DOHH2 (cell line): ENCODE measurements around the gene AFF1.

Source experiments
- H3F3A ChIP-seq: fragments of 200-600 bp; sonication (generic), shearing (Covaris generic); 2 replicates; pipeline ENCODE4 v1.6.0; 2016; ENCODE audit warnings: antibody characterized with exemption, mild to moderate bottlenecking; ENCODE audit not compliant: control insufficient read depth, insufficient read depth
- H3K27ac ChIP-seq: fragments of 200-600 bp; sonication (generic); 2 replicates; pipeline ENCODE4 v1.5.1; 2014; ENCODE audit warnings: low read depth, mild to moderate bottlenecking, low read length, moderate library complexity
- H3K27me3 ChIP-seq: fragments of 200-600 bp; sonication (generic); 2 replicates; pipeline ENCODE4 v1.6.1; 2014; ENCODE audit warnings: mild to moderate bottlenecking, low read length, mixed read lengths; ENCODE audit not compliant: control insufficient read depth
- H3K36me3 ChIP-seq: fragments of 200-600 bp; sonication (generic); 2 replicates; pipeline ENCODE4 v1.6.1; 2014; ENCODE audit warnings: mild to moderate bottlenecking, low read length, moderate library complexity, mixed read lengths; ENCODE audit not compliant: control insufficient read depth
- H3K4me1 ChIP-seq: fragments of 200-600 bp; sonication (generic); 2 replicates; pipeline ENCODE4 v1.6.1; 2014; ENCODE audit warnings: mild to moderate bottlenecking, low read length, mixed read lengths; ENCODE audit not compliant: control insufficient read depth
- H3K4me2 ChIP-seq: fragments of 200-600 bp; sonication (generic); 2 replicates; pipeline ENCODE4 v1.6.0; 2014; ENCODE audit warnings: mild to moderate bottlenecking, low read length, moderate library complexity
- H3K4me3 ChIP-seq: fragments of 200-600 bp; sonication (generic); 2 replicates; pipeline ENCODE4 v1.5.1; 2014; ENCODE audit warnings: mild to moderate bottlenecking, low read length, mixed read lengths
- H3K79me2 ChIP-seq: fragments of 200-600 bp; sonication (generic); 2 replicates; pipeline ENCODE4 v1.6.1; 2014; ENCODE audit warnings: mild to moderate bottlenecking, low read length, mixed read lengths; ENCODE audit not compliant: control insufficient read depth
- H3K9me2 ChIP-seq: fragments of 200-600 bp; sonication (generic); replicated peaks from 2 replicates; pipeline ENCODE4 v1.6.1; 2014; ENCODE audit warnings: mild to moderate bottlenecking, low read length, mixed read lengths; ENCODE audit not compliant: control insufficient read depth
- H3K9me3 ChIP-seq: fragments of 200-600 bp; sonication (generic); 2 replicates; pipeline ENCODE4 v1.6.1; 2014; ENCODE audit warnings: antibody characterized with exemption, low read length, mixed read lengths; ENCODE audit not compliant: control insufficient read depth, insufficient read depth
- H4K20me1 ChIP-seq: fragments of 200-600 bp; sonication (generic); 2 replicates; pipeline ENCODE4 v1.6.0; 2014; ENCODE audit warnings: low read depth, mild to moderate bottlenecking, antibody characterized with exemption, low read length, moderate library complexity; ENCODE audit not compliant: control insufficient read depth, insufficient read depth
- CTCF ChIP-seq: fragments of 200-600 bp; sonication (generic); IDR thresholded peaks from one replicate; pipeline ENCODE4 v1.5.1; 2014; ENCODE audit warnings: antibody characterized with exemption, mild to moderate bottlenecking, low read depth, low read length; ENCODE audit not compliant: poor library complexity, severe bottlenecking
- EZH2phosphoT487 ChIP-seq: fragments of 200-600 bp; sonication (generic); IDR thresholded peaks from 2 replicates; pipeline ENCODE4 v1.6.1; 2017; ENCODE audit warnings: borderline replicate concordance, mild to moderate bottlenecking, antibody characterized with exemption, low read length, moderate library complexity, mixed read lengths

The AFF1 gene

GRCh38 chr4:87130985-87131703, 196.3 kb downstream of the AFF1 start:
- Histone ChIP-seq H3K4me2 (no peak overlapping the region), H3K36me3 (peaks cover 25% of the 10 kb centered on the region), H3F3A (no peaks in the 10 kb centered on the region), H3K9me2 (no peaks in the 10 kb centered on the region), H3K4me3 (no peak overlapping the region), H3K79me2 (no peaks in the 10 kb centered on the region), H3K27me3 (no peaks in the 10 kb centered on the region), H3K9me3 (no peaks in the 10 kb centered on the region), H4K20me1 (no peaks in the 10 kb centered on the region), H3K4me1 (0 out of 2 replicates have a peak, but pooled peaks cover 3% of the 10 kb centered on the region), H3K27ac (no peak overlapping the region)
- TF ChIP-seq CTCF: no peak
- no peak for TF ChIP-seq EZH2phosphoT487

- Histone ChIP-seq H4K20me1 (no peaks in the 10 kb centered on the region), H3K27ac (no peak overlapping the region), H3K79me2 (no peaks in the 10 kb centered on the region), H3F3A (no peaks in the 10 kb centered on the region), H3K9me2 (no peaks in the 10 kb centered on the region), H3K4me1 (0 out of 2 replicates have a peak, but pooled peaks cover 3% of the 10 kb centered on the region), H3K9me3 (no peaks in the 10 kb centered on the region), H3K36me3 (peaks cover 25% of the 10 kb centered on the region), H3K4me2 (no peak overlapping the region), H3K27me3 (no peaks in the 10 kb centered on the region), H3K4me3 (no peak overlapping the region)
- no peak for TF ChIP-seq CTCF
- TF ChIP-seq EZH2phosphoT487: no peak
Measured at GRCh38 chr4:87132035-87132434, 197.2 kb downstream of the AFF1 start.

- Histone ChIP-seq H3F3A (no peaks in the 10 kb centered on the region), H3K27me3 (no peaks in the 10 kb centered on the region), H3K79me2 (no peaks in the 10 kb centered on the region), H4K20me1 (no peaks in the 10 kb centered on the region), H3K36me3 (peaks cover 20% of the 10 kb centered on the region), H3K4me3 (no peak overlapping the region), H3K4me1 (0 out of 2 replicates have a peak, but pooled peaks cover 3% of the 10 kb centered on the region), H3K27ac (no peak overlapping the region), H3K9me3 (no peaks in the 10 kb centered on the region), H3K9me2 (no peaks in the 10 kb centered on the region), H3K4me2 (no peak overlapping the region)
- TF ChIP-seq CTCF: no peak
- no peak for TF ChIP-seq EZH2phosphoT487
Measured at GRCh38 chr4:87133183-87133582, 198.4 kb downstream of the AFF1 start.
